ENCODE results near the gene PABPC1L.

Gene PABPC1L

GRCh38 chr20:44961011-44961869, 51.4 kb downstream of the PABPC1L start:
- no peak for TF ChIP-seq ZFX (IDR thresholded peaks at IDR 0.05)
- TF ChIP-seq CTCF (conservative IDR thresholded peaks at IDR 0.05): no peak
- H3K27ac ChIP-seq: no peak overlapping the region

- H3K27ac ChIP-seq: no peak overlapping the region
- TF ChIP-seq CTCF (conservative IDR thresholded peaks at IDR 0.05) (no peak), ZFX (IDR thresholded peaks at IDR 0.05) (no peak)
Measured at GRCh38 chr20:44961870-44962267, 52.0 kb downstream of the PABPC1L start.

- TF ChIP-seq CTCF (conservative IDR thresholded peaks at IDR 0.05): no peak
- TF ChIP-seq ZFX (IDR thresholded peaks at IDR 0.05): no peak
- H3K27ac ChIP-seq: no peak overlapping the region
Measured at GRCh38 chr20:44962483-44962882, 52.6 kb downstream of the PABPC1L start.

GRCh38 chr20:44963325-44964215, 53.7 kb downstream of the PABPC1L start:
- H3K27ac ChIP-seq: no peak overlapping the region
- TF ChIP-seq ZFX (IDR thresholded peaks at IDR 0.05) (no peak), CTCF (conservative IDR thresholded peaks at IDR 0.05) (no peak)

- no peak for TF ChIP-seq ZFX (IDR thresholded peaks at IDR 0.05)
- no peak for TF ChIP-seq CTCF (conservative IDR thresholded peaks at IDR 0.05)
- H3K27ac ChIP-seq: peak overlapping the region; percentile 77
Measured at GRCh38 chr20:44965651-44966029, 55.8 kb downstream of the PABPC1L start.

- TF ChIP-seq CTCF (conservative IDR thresholded peaks at IDR 0.05): peak; percentile 75
- no peak for TF ChIP-seq ZFX (IDR thresholded peaks at IDR 0.05)
- H3K27ac ChIP-seq: peak within 1 kb of the TSS; percentile 77
Measured at GRCh38 chr20:44966030-44966961, 56.4 kb downstream of the PABPC1L start, which contains the start of gene STK4. STK4 (plus strand) TSS chr20:44966512; CDS start chr20:44966569, 57 bp downstream.

All from C4-2B (cell line).